Type B pancreatic cell (in vitro differentiated cells): ENCODE measurements around the gene FOXA2. TPM values are rescaled to one million over a fixed set of nuclear protein-coding genes. Genes with fewer than 3 reads are reported as not detected.
"Not testable (repeated sequence)": the region's sequence is repeated elsewhere in the genome, so short reads cannot be mapped to it uniquely, and the experiment has no call there.

ENCODE experiments used
- DNase-seq: peaks from one replicate; pipeline ENCODE4 v3.0.0; 2021; ENCODE audit warnings: mixed read lengths; ENCODE audit not compliant: unreplicated experiment; ENCODE audit errors: extremely low spot score
- H3K27ac Mint-ChIP-seq: 2 replicates; pipeline ENCODE4 v1.8.0; 2021; ENCODE audit warnings: mild to moderate bottlenecking, mixed read lengths
- H3K27me3 Mint-ChIP-seq: 2 replicates; pipeline ENCODE4 v1.8.0; 2021; ENCODE audit warnings: mixed read lengths
- H3K36me3 Mint-ChIP-seq: 2 replicates; pipeline ENCODE4 v1.8.0; 2021; ENCODE audit warnings: mixed read lengths
- H3K4me1 Mint-ChIP-seq: one replicate; pipeline ENCODE4 v1.8.0; 2021; ENCODE audit warnings: mixed read lengths; ENCODE audit not compliant: unreplicated experiment
- H3K4me3 Mint-ChIP-seq: 2 replicates; pipeline ENCODE4 v1.8.0; 2021; ENCODE audit warnings: mild to moderate bottlenecking, mixed read lengths
- H3K9me3 Mint-ChIP-seq: 2 replicates; pipeline ENCODE4 v1.8.0; 2021; ENCODE audit warnings: mixed read lengths
- CTCF ChIP-seq: fragments of 200-600 bp; sonication (generic); conservative IDR thresholded peaks from 2 replicates; pipeline ENCODE4 v1.5.0; 2021; ENCODE audit warnings: antibody characterized with exemption, mild to moderate bottlenecking
- total RNA-seq: library from RNA; stranded (reverse); gene quantifications from 2 replicates; pipeline ENCODE4 v1.2.1, GENCODE V29; 2021; ENCODE audit warnings: low replicate concordance

Gene FOXA2
- total RNA-seq, 1 donor from 2014 or later: 17.5 TPM

GRCh38 chr20:22555791-22556564, 28.4 kb downstream of the FOXA2 start:
- Mint-ChIP-seq H3K27me3 (peaks cover 79% of the 10 kb centered on the region), H3K4me1 (no peaks in the 10 kb centered on the region), H3K4me3 (no peak overlapping the region), H3K36me3 (no peaks in the 10 kb centered on the region), H3K27ac (no peak overlapping the region), H3K9me3 (no peaks in the 10 kb centered on the region)
- no peak for TF ChIP-seq CTCF
- DNase-seq: no peak

- Mint-ChIP-seq H3K27me3 (peaks cover 72% of the 10 kb centered on the region), H3K27ac (no peak overlapping the region), H3K9me3 (no peaks in the 10 kb centered on the region), H3K4me3 (no peak overlapping the region), H3K36me3 (no peaks in the 10 kb centered on the region), H3K4me1 (no peaks in the 10 kb centered on the region)
- no peak for TF ChIP-seq CTCF
- DNase-seq: no peak
These were observed 30.0 kb downstream of the FOXA2 start for GRCh38 chr20:22554391-22554790.

- H3K36me3 Mint-ChIP-seq, DNase-seq, H3K4me1 Mint-ChIP-seq, H3K9me3 Mint-ChIP-seq, H3K27ac Mint-ChIP-seq, H3K4me3 Mint-ChIP-seq: not testable (repeated sequence)
- peaks cover 57% of the 10 kb centered on the region for H3K27me3 Mint-ChIP-seq
These were observed 33.9 kb downstream of the FOXA2 start for GRCh38 chr20:22550514-22550913.

GRCh38 chr20:22548040-22548439, 36.3 kb downstream of the FOXA2 start:
- DNase-seq: no peak
- Mint-ChIP-seq H3K4me1 (no peaks in the 10 kb centered on the region), H3K9me3 (no peaks in the 10 kb centered on the region), H3K27me3 (peaks cover 55% of the 10 kb centered on the region), H3K27ac (no peak overlapping the region), H3K4me3 (no peak overlapping the region), H3K36me3 (no peaks in the 10 kb centered on the region)
- TF ChIP-seq CTCF: no peak

GRCh38 chr20:22546344-22546743, 38.0 kb downstream of the FOXA2 start:
- H3K4me3 Mint-ChIP-seq: no peak overlapping the region
- H3K4me1 Mint-ChIP-seq: no peaks in the 10 kb centered on the region
- peaks cover 60% of the 10 kb centered on the region for H3K27me3 Mint-ChIP-seq
- H3K36me3 Mint-ChIP-seq: no peaks in the 10 kb centered on the region
- H3K9me3 Mint-ChIP-seq: no peaks in the 10 kb centered on the region
- TF ChIP-seq CTCF: no peak
- DNase-seq: no peak
- H3K27ac Mint-ChIP-seq: no peak overlapping the region

- no peak for DNase-seq
- no peaks in the 10 kb centered on the region for H3K4me1 Mint-ChIP-seq
- no peak for TF ChIP-seq CTCF
- H3K4me3 Mint-ChIP-seq: no peak overlapping the region
- peaks cover 63% of the 10 kb centered on the region for H3K27me3 Mint-ChIP-seq
- H3K27ac Mint-ChIP-seq: no peak overlapping the region
- H3K9me3 Mint-ChIP-seq: no peaks in the 10 kb centered on the region
- H3K36me3 Mint-ChIP-seq: no peaks in the 10 kb centered on the region
These were observed 39.3 kb downstream of the FOXA2 start for GRCh38 chr20:22545045-22545444.
